ENCODE results near the gene NF1. TPM values are rescaled to one million over a fixed set of nuclear protein-coding genes. Genes with fewer than 3 reads are reported as not detected.

NF1 gene
- total and polyA plus RNA-seq, 2 donors (not counting 1 experiment from before 2014, with no cell fraction given): 10.8 to 27.7 TPM

- Mint-ChIP-seq H3K27me3 (no peaks in the 10 kb centered on the region), H3K4me3 (no peak overlapping the region), H3K9me3 (ENCODE audit: insufficient read depth) (no peaks in the 10 kb centered on the region), H3K27ac (no peak overlapping the region), H3K4me1 (no peaks in the 10 kb centered on the region)
- ChIA-PET POLR2A (no interaction called here), CTCF (interaction anchor here (5.4 kb wide), 1 partner anchor 9 kb away, joined by 21 read pairs; no protein-coding TSS in a partner anchor)
- Histone ChIP-seq H3K4me2 (replicated peaks; ENCODE audit: low read depth, low read length, poor library complexity, severe bottlenecking) (no peak overlapping the region), H3K36me3 (replicated peaks in 1 of 2; ENCODE audit: control extremely low read depth in 1 of 2, control insufficient read depth in 1 of 2, extremely low read depth in 1 of 2, insufficient read depth in 2 of 2, low read length in 1 of 2) (peaks cover 0 to 4% of the 10 kb centered on the region in 2 experiments), H4K20me1 (ENCODE audit: control insufficient read depth, insufficient read depth, low read length, poor library complexity, severe bottlenecking) (no peaks in the 10 kb centered on the region), H3K27me3 (replicated peaks in 1 of 4; ENCODE audit: control extremely low read depth in 1 of 4, control insufficient read depth in 3 of 4, insufficient read depth in 4 of 4, low read length in 3 of 4) (no peaks in the 10 kb centered on the region), H2AFZ (ENCODE audit: insufficient read depth, low read depth, low read length, poor library complexity, severe bottlenecking) (no peak overlapping the region), H3K79me2 (ENCODE audit: control insufficient read depth, insufficient read depth, low read length) (no peaks in the 10 kb centered on the region), H3K9ac (ENCODE audit: low read length) (no peak overlapping the region), H3K4me3 (ENCODE audit: control extremely low read depth in 1 of 5, extremely low read depth in 1 of 5, insufficient read depth in 1 of 5, low read depth in 2 of 5, low read length in 4 of 5) (no peak overlapping the region), H3K27ac (ENCODE audit: low read length in 2 of 2) (no peak overlapping the region), H3K4me1 (ENCODE audit: control insufficient read depth in 2 of 2, insufficient read depth in 2 of 2, low read length in 2 of 2) (no peaks in the 10 kb centered on the region), H3K9me3 (ENCODE audit: control extremely low read depth in 1 of 3, control insufficient read depth in 2 of 3, insufficient read depth in 1 of 3, low read length in 2 of 3) (no peaks in the 10 kb centered on the region)
- 100% methylated on average over 4 of the region's 6 CpGs for WGBS (ENCODE audit: insufficient coverage)
- intact Hi-C loops (cut with micrococcal nuclease): no loop called here
- ATAC-seq (ENCODE audit: low read depth) (no peak), DNase-seq (no peak)
- no peak for TF ChIP-seq EZH2 (IDR thresholded peaks at IDR 0.05; ENCODE audit: borderline replicate concordance, insufficient read depth, low read depth, low read length, poor library complexity, severe bottlenecking)
- TF ChIP-seq, protein P1, sequence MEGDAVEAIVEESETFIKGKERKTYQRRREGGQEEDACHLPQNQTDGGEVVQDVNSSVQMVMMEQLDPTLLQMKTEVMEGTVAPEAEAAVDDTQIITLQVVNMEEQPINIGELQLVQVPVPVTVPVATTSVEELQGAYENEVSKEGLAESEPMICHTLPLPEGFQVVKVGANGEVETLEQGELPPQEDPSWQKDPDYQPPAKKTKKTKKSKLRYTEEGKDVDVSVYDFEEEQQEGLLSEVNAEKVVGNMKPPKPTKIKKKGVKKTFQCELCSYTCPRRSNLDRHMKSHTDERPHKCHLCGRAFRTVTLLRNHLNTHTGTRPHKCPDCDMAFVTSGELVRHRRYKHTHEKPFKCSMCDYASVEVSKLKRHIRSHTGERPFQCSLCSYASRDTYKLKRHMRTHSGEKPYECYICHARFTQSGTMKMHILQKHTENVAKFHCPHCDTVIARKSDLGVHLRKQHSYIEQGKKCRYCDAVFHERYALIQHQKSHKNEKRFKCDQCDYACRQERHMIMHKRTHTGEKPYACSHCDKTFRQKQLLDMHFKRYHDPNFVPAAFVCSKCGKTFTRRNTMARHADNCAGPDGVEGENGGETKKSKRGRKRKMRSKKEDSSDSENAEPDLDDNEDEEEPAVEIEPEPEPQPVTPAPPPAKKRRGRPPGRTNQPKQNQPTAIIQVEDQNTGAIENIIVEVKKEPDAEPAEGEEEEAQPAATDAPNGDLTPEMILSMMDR (IDR thresholded peaks at IDR 0.05): no peak
Observed at GRCh38 chr17:31364012-31364411, 269.2 kb downstream of the NF1 start.

DNA sequence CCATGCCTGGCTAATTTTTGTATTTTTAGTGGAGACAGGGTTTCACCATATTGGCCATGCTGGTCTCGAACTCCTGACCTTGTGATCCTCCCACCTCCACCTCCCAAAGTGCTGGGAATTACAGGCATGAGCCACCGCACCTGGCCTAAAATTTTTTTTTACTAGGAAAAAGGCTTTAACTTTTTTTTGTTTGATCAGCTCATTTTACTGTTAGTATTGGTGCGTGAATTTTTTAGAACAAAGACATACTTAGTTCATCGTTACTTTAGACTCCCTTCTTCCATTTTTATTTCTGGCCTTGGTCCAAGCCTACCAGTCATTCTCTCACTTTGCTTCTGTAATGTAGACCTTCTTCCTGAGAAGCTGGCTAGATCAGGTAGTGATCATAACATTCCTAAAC, 271.3 kb downstream of the NF1 start:
- no peaks in the 10 kb centered on the region for H3K27me3 ChIP-seq (replicated peaks in 1 of 4; ENCODE audit: control extremely low read depth in 1 of 4, control insufficient read depth in 3 of 4, insufficient read depth in 4 of 4, low read length in 3 of 4)
- intact Hi-C loops (cut with micrococcal nuclease): no loop called here
- H3K36me3 ChIP-seq (replicated peaks in 1 of 2; ENCODE audit: control extremely low read depth in 1 of 2, control insufficient read depth in 1 of 2, extremely low read depth in 1 of 2, insufficient read depth in 2 of 2, low read length in 1 of 2): no peaks in the 10 kb centered on the region
- no peaks in the 10 kb centered on the region for H4K20me1 ChIP-seq (ENCODE audit: control insufficient read depth, insufficient read depth, low read length, poor library complexity, severe bottlenecking)
- H2AFZ ChIP-seq (ENCODE audit: insufficient read depth, low read depth, low read length, poor library complexity, severe bottlenecking): no peak overlapping the region
- CTCF ChIA-PET: interaction anchor here (0.6 to 10.8 kb wide), 4 partner anchors 19 to 587 kb away, joined by 3 to 125 read pairs (median 4); no protein-coding TSS in a partner anchor
- no peak overlapping the region for H3K27ac Mint-ChIP-seq
- H3K27ac ChIP-seq (ENCODE audit: low read length in 2 of 2): no peak overlapping the region
- no peak for ATAC-seq (ENCODE audit: low read depth)
- H3K9ac ChIP-seq (ENCODE audit: low read length): no peak overlapping the region
- POLR2A ChIA-PET: no interaction called here
- no peak for TF ChIP-seq EZH2 (IDR thresholded peaks at IDR 0.05; ENCODE audit: borderline replicate concordance, insufficient read depth, low read depth, low read length, poor library complexity, severe bottlenecking)
- TF ChIP-seq, protein P1 (IDR thresholded peaks at IDR 0.05): no peak
- H3K4me3 ChIP-seq (ENCODE audit: control extremely low read depth in 1 of 5, extremely low read depth in 1 of 5, insufficient read depth in 1 of 5, low read depth in 2 of 5, low read length in 4 of 5): no peak overlapping the region
- peaks cover 4 to 6% of the 10 kb centered on the region in 2 donors for H3K4me1 ChIP-seq (ENCODE audit: control insufficient read depth in 2 of 2, insufficient read depth in 2 of 2, low read length in 2 of 2)
- H3K9me3 ChIP-seq (ENCODE audit: control extremely low read depth in 1 of 3, control insufficient read depth in 2 of 3, insufficient read depth in 1 of 3, low read length in 2 of 3): no peaks in the 10 kb centered on the region
- no peaks in the 10 kb centered on the region for H3K9me3 Mint-ChIP-seq (ENCODE audit: insufficient read depth)
- peaks cover 9% of the 10 kb centered on the region for H3K4me1 Mint-ChIP-seq
- no peak overlapping the region for H3K4me2 ChIP-seq (replicated peaks; ENCODE audit: low read depth, low read length, poor library complexity, severe bottlenecking)
- no CpG with 5 or more reads among the region's 4 CpGs for WGBS (ENCODE audit: insufficient coverage)
- DNase-seq: no peak
- no peak overlapping the region for H3K4me3 Mint-ChIP-seq
- no peaks in the 10 kb centered on the region for H3K79me2 ChIP-seq (ENCODE audit: control insufficient read depth, insufficient read depth, low read length)
- H3K27me3 Mint-ChIP-seq: no peaks in the 10 kb centered on the region
